ENCODE results near the gene VPS9D1. TPM values are rescaled to one million over a fixed set of nuclear protein-coding genes. Genes with fewer than 3 reads are reported as not detected.
"Not testable (repeated sequence)": the region's sequence is repeated elsewhere in the genome, so short reads cannot be mapped to it uniquely, and the experiment has no call there.

Gene VPS9D1
- polyA plus RNA-seq, 3 donors: 1.2 to 29.7 (median 1.6) TPM

DNA sequence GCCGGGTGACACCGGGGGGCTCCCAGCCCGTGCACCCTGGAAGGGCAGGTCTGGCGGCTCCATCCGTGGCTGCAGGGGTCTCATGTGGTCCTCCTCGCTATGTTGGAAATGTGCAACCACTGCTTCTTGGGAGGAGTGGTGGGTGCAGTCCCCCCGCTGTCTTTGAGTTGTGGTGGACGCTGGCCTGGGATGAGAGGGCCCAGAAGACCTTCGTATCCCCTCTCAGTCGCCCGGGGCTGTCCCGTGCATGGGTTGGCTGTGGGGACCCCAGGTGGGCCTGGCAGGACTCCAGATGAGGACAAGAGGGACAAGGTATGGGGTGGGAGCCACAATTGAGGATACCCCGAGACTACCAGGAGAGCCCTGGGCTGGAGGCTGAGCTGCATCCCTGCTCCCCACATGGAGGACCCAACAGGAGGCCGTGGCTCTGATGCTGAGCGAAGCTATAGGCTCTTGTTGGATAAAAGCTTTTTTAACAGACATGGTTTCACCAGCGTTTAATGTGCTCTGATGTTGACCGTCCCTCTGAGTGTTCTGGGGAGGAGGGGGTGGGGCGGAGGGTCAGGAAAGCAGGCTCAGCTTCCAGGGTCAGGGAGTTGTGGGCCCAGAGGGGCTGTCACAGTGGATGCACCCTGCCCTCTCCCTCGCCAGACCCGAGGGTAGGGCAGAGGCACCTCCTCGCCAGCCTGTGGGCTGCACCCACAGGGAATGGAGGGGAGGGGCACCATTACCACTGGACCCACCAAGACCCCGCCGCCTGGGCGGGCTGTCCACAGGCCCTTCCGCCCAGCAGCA lies 24.6 kb downstream of the VPS9D1 start:
- H3K4me3 ChIP-seq (replicated peaks in 1 of 3; ENCODE audit: low read depth in 2 of 3, low read length in 3 of 3): no peak overlapping the region
- Mint-ChIP-seq H3K4me3 (no peak overlapping the region), H3K9me3 (no peaks in the 10 kb centered on the region), H3K4me1 (peaks cover 7% of the 10 kb centered on the region), H3K36me3 (peaks cover 35 to 54% of the 10 kb centered on the region in 2 donors), H3K27me3 (ENCODE audit: low read depth in 3 of 3) (peaks cover 0 to 7% (median 3%) of the 10 kb centered on the region in 3 donors), H3K27ac (peak overlapping the region in 1 of 7 donors; percentile 12)
- peaks cover 4% of the 10 kb centered on the region for H3K79me2 ChIP-seq (ENCODE audit: insufficient read depth, low read length)
- peak in 1 of 3 donors; percentile 4 for DNase-seq
- no peak overlapping the region for H3K27ac ChIP-seq (ENCODE audit: low read depth in 1 of 2, low read length in 2 of 2)
- peaks cover 53% of the 10 kb centered on the region for H4K20me1 ChIP-seq (ENCODE audit: insufficient read depth, low read length)
- H3K4me2 ChIP-seq (replicated peaks; ENCODE audit: extremely low read depth, low read length, poor library complexity, severe bottlenecking): no peak overlapping the region
- intact Hi-C loops (cut with micrococcal nuclease): no loop called here
- WGBS (ENCODE audit: insufficient coverage): 79% methylated on average over 18 of the region's 25 CpGs
- H3K27me3 ChIP-seq (ENCODE audit: control insufficient read depth in 2 of 2, insufficient read depth in 2 of 2, low read length in 2 of 2): no peaks in the 10 kb centered on the region
- no peaks in the 10 kb centered on the region for H3K9me3 ChIP-seq (replicated peaks in 1 of 2; ENCODE audit: control insufficient read depth in 1 of 2, insufficient read depth in 1 of 2, low read length in 2 of 2)
- peaks cover 14 to 18% of the 10 kb centered on the region in 2 donors for H3K4me1 ChIP-seq (ENCODE audit: control insufficient read depth in 1 of 2, insufficient read depth in 2 of 2, low read length in 2 of 2)
- peaks cover 48 to 52% of the 10 kb centered on the region in 2 donors for H3K36me3 ChIP-seq (replicated peaks in 1 of 2; ENCODE audit: control insufficient read depth in 1 of 2, insufficient read depth in 2 of 2, low read length in 2 of 2)
- H2AFZ ChIP-seq (ENCODE audit: insufficient read depth, low read depth, low read length, poor library complexity, severe bottlenecking): no peak overlapping the region
- H3K9ac ChIP-seq (ENCODE audit: insufficient read depth, low read length, poor library complexity, severe bottlenecking): no peak overlapping the region
- TF ChIP-seq, protein P1, sequence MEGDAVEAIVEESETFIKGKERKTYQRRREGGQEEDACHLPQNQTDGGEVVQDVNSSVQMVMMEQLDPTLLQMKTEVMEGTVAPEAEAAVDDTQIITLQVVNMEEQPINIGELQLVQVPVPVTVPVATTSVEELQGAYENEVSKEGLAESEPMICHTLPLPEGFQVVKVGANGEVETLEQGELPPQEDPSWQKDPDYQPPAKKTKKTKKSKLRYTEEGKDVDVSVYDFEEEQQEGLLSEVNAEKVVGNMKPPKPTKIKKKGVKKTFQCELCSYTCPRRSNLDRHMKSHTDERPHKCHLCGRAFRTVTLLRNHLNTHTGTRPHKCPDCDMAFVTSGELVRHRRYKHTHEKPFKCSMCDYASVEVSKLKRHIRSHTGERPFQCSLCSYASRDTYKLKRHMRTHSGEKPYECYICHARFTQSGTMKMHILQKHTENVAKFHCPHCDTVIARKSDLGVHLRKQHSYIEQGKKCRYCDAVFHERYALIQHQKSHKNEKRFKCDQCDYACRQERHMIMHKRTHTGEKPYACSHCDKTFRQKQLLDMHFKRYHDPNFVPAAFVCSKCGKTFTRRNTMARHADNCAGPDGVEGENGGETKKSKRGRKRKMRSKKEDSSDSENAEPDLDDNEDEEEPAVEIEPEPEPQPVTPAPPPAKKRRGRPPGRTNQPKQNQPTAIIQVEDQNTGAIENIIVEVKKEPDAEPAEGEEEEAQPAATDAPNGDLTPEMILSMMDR (IDR thresholded peaks at IDR 0.05): no peak

DNA sequence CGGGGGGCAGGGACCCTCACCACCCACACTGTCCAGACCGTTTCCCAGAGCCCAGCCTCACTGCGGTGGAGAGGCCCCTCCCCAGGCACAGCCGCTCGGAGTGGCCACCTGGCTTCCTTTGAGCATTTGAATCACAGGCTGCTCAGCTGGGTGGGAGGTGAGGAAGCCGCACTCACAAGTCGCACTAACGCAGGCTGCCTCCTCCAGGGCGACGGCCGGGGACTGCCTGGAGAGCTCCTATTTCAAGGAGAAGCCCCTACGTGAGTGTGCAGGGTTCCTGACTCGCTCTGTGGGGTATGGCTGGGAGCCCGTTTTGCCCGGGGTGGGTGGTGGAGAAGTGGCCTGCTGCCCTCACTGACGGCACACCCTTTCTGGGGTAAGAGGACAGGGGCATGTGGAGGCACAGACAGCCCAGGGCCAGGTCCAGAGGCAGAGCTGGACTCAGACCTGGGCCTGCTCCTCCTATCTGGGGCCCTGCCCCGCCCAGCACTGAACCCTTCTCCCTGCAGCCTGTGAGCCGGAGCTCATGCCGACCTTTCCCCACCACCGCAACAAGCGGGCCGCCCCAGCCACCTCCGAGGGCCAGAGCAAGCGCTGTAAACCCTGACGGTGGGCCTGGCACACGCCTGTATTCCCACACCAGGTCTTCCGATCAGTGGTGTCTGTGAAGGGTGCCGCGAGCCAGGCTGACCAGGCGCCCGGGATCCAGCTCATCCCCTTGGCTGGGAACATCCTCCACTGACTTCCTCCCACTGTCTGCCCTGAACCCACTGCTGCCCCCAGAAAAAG lies 25.4 kb downstream of the VPS9D1 start:
- Histone ChIP-seq H3K4me1 (ENCODE audit: control insufficient read depth in 1 of 2, insufficient read depth in 2 of 2, low read length in 2 of 2) (peaks cover 8 to 10% of the 10 kb centered on the region in 2 donors), H3K27me3 (ENCODE audit: control insufficient read depth in 2 of 2, insufficient read depth in 2 of 2, low read length in 2 of 2) (no peaks in the 10 kb centered on the region), H3K27ac (ENCODE audit: low read depth in 1 of 2, low read length in 2 of 2) (no peak overlapping the region), H3K4me3 (replicated peaks in 1 of 3; ENCODE audit: low read depth in 2 of 3, low read length in 3 of 3) (no peak overlapping the region), H3K4me2 (replicated peaks; ENCODE audit: extremely low read depth, low read length, poor library complexity, severe bottlenecking) (no peak overlapping the region), H4K20me1 (ENCODE audit: insufficient read depth, low read length) (peaks cover 47% of the 10 kb centered on the region), H2AFZ (ENCODE audit: insufficient read depth, low read depth, low read length, poor library complexity, severe bottlenecking) (no peak overlapping the region), H3K79me2 (ENCODE audit: insufficient read depth, low read length) (no peaks in the 10 kb centered on the region), H3K36me3 (replicated peaks in 1 of 2; ENCODE audit: control insufficient read depth in 1 of 2, insufficient read depth in 2 of 2, low read length in 2 of 2) (peaks cover 52 to 60% of the 10 kb centered on the region in 2 donors), H3K9ac (ENCODE audit: insufficient read depth, low read length, poor library complexity, severe bottlenecking) (no peak overlapping the region), H3K9me3 (replicated peaks in 1 of 2; ENCODE audit: control insufficient read depth in 1 of 2, insufficient read depth in 1 of 2, low read length in 2 of 2) (no peaks in the 10 kb centered on the region)
- TF ChIP-seq, protein P1 (IDR thresholded peaks at IDR 0.05): no peak
- peak overlapping the region in 1 of 7 donors; percentile 68 for H3K27ac Mint-ChIP-seq
- 95% methylated on average over 26 of the region's 31 CpGs for WGBS (ENCODE audit: insufficient coverage)
- peaks cover 40 to 61% of the 10 kb centered on the region in 2 donors for H3K36me3 Mint-ChIP-seq
- H3K9me3 Mint-ChIP-seq: no peaks in the 10 kb centered on the region
- peak in 1 of 3 donors; percentile 5 for DNase-seq
- H3K4me1 Mint-ChIP-seq: peaks cover 4% of the 10 kb centered on the region
- intact Hi-C loops (cut with micrococcal nuclease): no loop called here
- H3K4me3 Mint-ChIP-seq: no peak overlapping the region
- H3K27me3 Mint-ChIP-seq (ENCODE audit: low read depth in 3 of 3): peaks cover 0 to 7% (median 3%) of the 10 kb centered on the region in 3 donors

DNA sequence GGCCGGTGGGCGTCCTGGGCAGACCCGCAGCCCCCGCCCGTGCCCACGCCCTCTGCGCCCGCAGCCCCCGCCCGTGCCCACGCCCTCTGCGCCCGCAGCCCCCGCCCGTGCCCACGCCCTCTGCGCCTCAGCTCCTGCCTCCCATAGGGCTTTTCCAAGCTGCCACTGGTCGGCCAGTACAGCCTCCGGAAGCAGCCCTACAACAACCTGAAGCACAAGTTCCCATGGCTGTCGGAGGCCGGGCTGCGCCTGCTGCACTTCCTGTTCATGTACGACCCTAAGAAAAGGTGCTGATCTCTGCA lies 26.0 kb downstream of the VPS9D1 start:
- H3K4me1 ChIP-seq (ENCODE audit: control insufficient read depth in 1 of 2, insufficient read depth in 2 of 2, low read length in 2 of 2); H3K4me3 Mint-ChIP-seq; DNase-seq; H3K27ac Mint-ChIP-seq; H3K4me1 Mint-ChIP-seq; H3K27me3 Mint-ChIP-seq (ENCODE audit: low read depth in 3 of 3); H3K9ac ChIP-seq (ENCODE audit: insufficient read depth, low read length, poor library complexity, severe bottlenecking); intact Hi-C loops (cut with micrococcal nuclease); H3K4me3 ChIP-seq (replicated peaks in 1 of 3; ENCODE audit: low read depth in 2 of 3, low read length in 3 of 3); H3K27me3 ChIP-seq (ENCODE audit: control insufficient read depth in 2 of 2, insufficient read depth in 2 of 2, low read length in 2 of 2); H3K9me3 ChIP-seq (replicated peaks in 1 of 2; ENCODE audit: control insufficient read depth in 1 of 2, insufficient read depth in 1 of 2, low read length in 2 of 2); H3K27ac ChIP-seq (ENCODE audit: low read depth in 1 of 2, low read length in 2 of 2); H3K79me2 ChIP-seq (ENCODE audit: insufficient read depth, low read length); H3K4me2 ChIP-seq (replicated peaks; ENCODE audit: extremely low read depth, low read length, poor library complexity, severe bottlenecking); H3K9me3 Mint-ChIP-seq; H2AFZ ChIP-seq (ENCODE audit: insufficient read depth, low read depth, low read length, poor library complexity, severe bottlenecking): not testable (repeated sequence)
- Histone ChIP-seq H3K36me3 (replicated peaks in 1 of 2; ENCODE audit: control insufficient read depth in 1 of 2, insufficient read depth in 2 of 2, low read length in 2 of 2) (peaks cover 55 to 65% of the 10 kb centered on the region in 2 donors), H4K20me1 (ENCODE audit: insufficient read depth, low read length) (peaks cover 45% of the 10 kb centered on the region)
- WGBS (ENCODE audit: insufficient coverage): 94% methylated on average over 22 of the region's 23 CpGs
- H3K36me3 Mint-ChIP-seq: peaks cover 44 to 66% of the 10 kb centered on the region in 2 donors

Data from CD14-positive monocyte (primary cell).